GM12875 (cell line): Measurements from ENCODE around the gene CKMT1B.
"Not testable (repeated sequence)": the region's sequence is repeated elsewhere in the genome, so short reads cannot be mapped to it uniquely, and the experiment has no call there.

ENCODE experiments used
- H3K4me3 ChIP-seq: one replicate; pipeline ENCODE4 v1.5.1; 2011; ENCODE audit warnings: low read depth, low read length, control low read depth
- CTCF ChIP-seq: IDR thresholded peaks from 2 replicates; pipeline ENCODE4 v1.5.1; 2011; ENCODE audit warnings: low read depth, mild to moderate bottlenecking, control low read depth, inconsistent platforms, low read length, moderate library complexity, borderline replicate concordance; ENCODE audit not compliant: insufficient read depth

The CKMT1B gene

DNA sequence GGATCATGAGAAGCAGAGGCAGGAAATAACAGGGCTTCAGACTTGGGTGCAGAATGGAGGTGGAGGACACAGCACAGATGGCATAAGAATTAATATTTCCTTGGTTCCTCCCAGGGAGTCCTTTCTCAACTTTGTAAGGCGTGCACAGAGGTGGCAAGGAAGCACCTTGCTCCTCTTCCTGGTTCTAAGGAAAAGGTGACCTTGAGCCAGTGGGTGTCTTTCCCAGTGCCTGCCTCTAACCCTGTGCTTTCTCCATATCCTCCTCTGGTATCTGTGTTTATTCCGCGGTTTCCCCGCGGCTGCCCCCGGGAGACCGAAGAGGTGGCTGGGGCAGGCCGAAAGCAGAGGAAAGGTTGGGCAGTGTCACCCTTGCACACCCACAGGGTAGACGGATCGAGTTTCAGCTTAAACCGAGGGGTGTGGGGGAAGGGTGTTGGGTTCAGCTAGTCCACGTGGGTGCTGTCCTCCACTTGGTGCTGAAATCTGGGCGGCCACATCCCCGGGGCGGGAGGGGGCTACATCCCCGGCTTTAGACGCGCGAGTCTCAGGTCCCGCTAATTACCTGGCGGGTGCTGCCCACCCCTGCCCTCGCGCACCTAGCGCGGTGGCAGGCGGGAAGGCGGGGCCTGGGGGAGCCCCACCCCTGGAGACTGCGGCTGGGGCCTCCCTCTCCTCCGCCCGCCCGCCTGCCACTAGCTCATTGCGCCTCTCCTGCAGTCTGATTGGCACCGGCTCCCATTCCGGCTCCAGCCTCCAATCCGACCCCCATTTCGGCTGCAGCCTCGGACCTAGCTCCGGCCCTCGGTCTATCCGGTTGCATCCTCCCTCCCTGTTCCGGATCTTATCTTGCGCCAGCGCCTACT is at the start of gene CKMT1B:
Gene CKMT1B, plus strand, starts transcription at position 700 of the 863 bp plus-strand sequence. CDS start 192 bp downstream, outside the sequence.
- H3K4me3 ChIP-seq: not testable (repeated sequence)

DNA sequence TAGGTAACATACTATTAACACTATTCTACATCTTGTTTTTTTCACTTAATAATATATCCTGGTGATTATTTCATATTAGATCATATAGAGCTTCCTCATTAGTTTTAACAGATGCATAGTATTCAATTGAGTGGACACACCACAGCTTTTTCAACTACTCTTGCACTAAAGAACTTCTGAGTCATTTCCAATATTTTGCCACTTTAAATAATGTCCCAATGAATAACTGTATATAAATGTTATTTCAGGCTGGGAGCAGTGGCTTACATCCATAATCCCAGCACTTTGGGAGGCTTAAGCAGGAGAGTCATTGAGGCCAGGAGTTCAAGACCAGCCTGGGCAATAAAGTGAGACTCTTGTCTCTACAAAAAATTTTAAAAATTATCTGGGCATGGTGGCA is 49.6 kb upstream of the CKMT1B start:
- TF ChIP-seq CTCF: no peak
- H3K4me3 ChIP-seq: no peak overlapping the region

GRCh38 chr15:43545426-43545825 is 48.4 kb upstream of the CKMT1B start:
- no peak overlapping the region for H3K4me3 ChIP-seq
- no peak for TF ChIP-seq CTCF

GRCh38 chr15:43547539-43547938 is 46.3 kb upstream of the CKMT1B start:
- no peak for TF ChIP-seq CTCF
- no peak overlapping the region for H3K4me3 ChIP-seq

GRCh38 chr15:43550527-43551363 is 43.1 kb upstream of the CKMT1B start:
- no peak overlapping the region for H3K4me3 ChIP-seq
- no peak for TF ChIP-seq CTCF

GRCh38 chr15:43552256-43552655 is 41.6 kb upstream of the CKMT1B start:
- no peak for TF ChIP-seq CTCF
- no peak overlapping the region for H3K4me3 ChIP-seq

- H3K4me3 ChIP-seq: no peak overlapping the region
- no peak for TF ChIP-seq CTCF
Measured at GRCh38 chr15:43552986-43553385, 40.8 kb upstream of the CKMT1B start.

- H3K4me3 ChIP-seq: not testable (repeated sequence)
Measured at GRCh38 chr15:43562753-43563152, 31.1 kb upstream of the CKMT1B start.

GRCh38 chr15:43563793-43564192 is 30.0 kb upstream of the CKMT1B start:
- H3K4me3 ChIP-seq: not testable (repeated sequence)

- H3K4me3 ChIP-seq: not testable (repeated sequence)
Measured at GRCh38 chr15:43566615-43567014, 27.2 kb upstream of the CKMT1B start.

DNA sequence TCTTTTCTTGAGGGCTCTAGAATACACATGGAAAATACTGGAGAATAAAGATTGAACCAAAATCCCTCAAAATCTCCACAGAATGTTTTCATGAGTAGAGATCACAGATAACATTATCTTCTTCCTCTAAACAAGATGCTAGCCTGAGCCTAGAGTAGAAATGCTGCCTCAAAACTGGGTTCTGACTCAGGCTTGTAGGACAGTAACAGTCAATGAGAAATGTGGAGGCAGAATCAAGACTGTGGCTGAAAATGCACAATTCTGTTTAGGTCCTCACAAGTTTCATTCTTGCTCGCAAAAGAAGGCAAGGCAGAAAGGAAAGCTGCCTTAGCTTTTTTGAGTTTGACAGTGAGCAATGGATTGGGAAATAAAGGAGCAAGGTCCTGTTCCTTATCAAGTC is 19.2 kb upstream of the CKMT1B start:
- not testable (repeated sequence) for H3K4me3 ChIP-seq
